Amniotic epithelial cell (primary cell): ENCODE results near the gene GPR84.

Experiments used
- DNase-seq: peaks from one replicate; pipeline ENCODE4 v3.0.0-alpha.2; 2010; ENCODE audit warnings: low read depth

GPR84 gene

GRCh38 chr12:54364413-54364812, at the start of gene GPR84:
Gene GPR84 (minus strand): TSS chr12:54364486. CDS start chr12:54363851, 635 bp downstream.
- DNase-seq = no peak

- peak; percentile 53 for DNase-seq
Measured at GRCh38 chr12:54413284-54414190, 49.3 kb upstream of the GPR84 start.

GRCh38 chr12:54412786-54413185, 48.5 kb upstream of the GPR84 start:
- DNase-seq = no peak

GRCh38 chr12:54412348-54412747, 48.1 kb upstream of the GPR84 start:
- DNase-seq = no peak

- DNase-seq = peak; percentile 94
Measured at GRCh38 chr12:54411391-54412241, 47.3 kb upstream of the GPR84 start.

GRCh38 chr12:54409267-54409666, 45.0 kb upstream of the GPR84 start:
- DNase-seq = no peak

- DNase-seq = no peak
Measured at GRCh38 chr12:54407183-54407905, 43.1 kb upstream of the GPR84 start.

GRCh38 chr12:54405573-54405972, 41.3 kb upstream of the GPR84 start:
- no peak for DNase-seq

- DNase-seq = no peak
Measured at GRCh38 chr12:54405106-54405505, 40.8 kb upstream of the GPR84 start.

GRCh38 chr12:54404061-54405004, 40.0 kb upstream of the GPR84 start:
- DNase-seq = peak; percentile 54

- DNase-seq = no peak
Measured at GRCh38 chr12:54401119-54401518, 36.8 kb upstream of the GPR84 start.

GRCh38 chr12:54398995-54399793, 34.9 kb upstream of the GPR84 start:
- peak; percentile 74 for DNase-seq

GRCh38 chr12:54398218-54398617, 33.9 kb upstream of the GPR84 start:
- no peak for DNase-seq

- no peak for DNase-seq
Measured at GRCh38 chr12:54397157-54397556, 32.9 kb upstream of the GPR84 start.

- no peak for DNase-seq
Measured at GRCh38 chr12:54395545-54395944, 31.3 kb upstream of the GPR84 start.

GRCh38 chr12:54394986-54395385, 30.7 kb upstream of the GPR84 start:
- DNase-seq = no peak

GRCh38 chr12:54394281-54394719, 30.0 kb upstream of the GPR84 start:
- DNase-seq = peak; percentile 42

- DNase-seq = no peak
Measured at GRCh38 chr12:54393743-54394142, 29.5 kb upstream of the GPR84 start.

- no peak for DNase-seq
Measured at GRCh38 chr12:54393207-54393609, 28.9 kb upstream of the GPR84 start.
